Left lung (tissue), 10 donors: Measurements from ENCODE around the gene BCL11B. TPM values are rescaled to one million over a fixed set of nuclear protein-coding genes. Genes with fewer than 3 reads are reported as not detected.

Source experiments
- ATAC-seq: fragments of 200-7000 bp; cut with Tn5 transposase; one replicate; pipeline ENCODE4 v1.9.1; 2020; ENCODE audit warnings: moderate library complexity
- DNase-seq, 4 donors: peaks; one replicate each; pipeline ENCODE4 v3.0.0-alpha.2; 2013 to 2020
- H3K27ac ChIP-seq, 2 donors: fragments of 200-600 bp; sonication (generic) in 1 of 2; one replicate each; pipeline versions ENCODE4 v1.5.0 to v1.8.0; 2020 to 2021
- H3K27me3 ChIP-seq, 2 donors: fragments of 200-600 bp; sonication (generic) in 1 of 2; one replicate each; pipeline versions ENCODE4 v1.5.0 to v1.8.0; 2020 to 2021
- H3K36me3 ChIP-seq, 2 donors: fragments of 200-600 bp; sonication (generic) in 1 of 2; one replicate each; pipeline versions ENCODE4 v1.5.0 to v1.8.0; 2020 to 2021
- H3K4me1 ChIP-seq, 2 donors: fragments of 200-600 bp; one replicate each; pipeline ENCODE4 v1.8.0; 2021
- H3K4me3 ChIP-seq, 2 donors: fragments of 200-600 bp; sonication (generic) in 1 of 2; one replicate each; pipeline versions ENCODE4 v1.5.0 to v1.8.0; 2020 to 2021; ENCODE audit warnings: mild to moderate bottlenecking in 1 of 2
- H3K9me3 ChIP-seq, 2 donors: fragments of 200-600 bp; sonication (generic) in 1 of 2; one replicate each; pipeline versions ENCODE4 v1.5.0 to v1.8.0; 2020 to 2021
- intact Hi-C, 2 donors: fragments of 100-400 bp; cut with DNase I; formaldehyde crosslinking; loops; one replicate each; pipeline versions ENCODE4 v1.11.2 to v1.14.2; 2022
- polyA plus RNA-seq, 6 donors: library from polyadenylated mRNA; unstranded; fragments of 120-200 nt; gene quantifications; one replicate each; pipeline ENCODE4 v1.2.1, GENCODE V29; 2013; ENCODE audit not compliant: insufficient read length in 6 of 6
- total RNA-seq, 2 donors: library from RNA; stranded (reverse); fragmentation: NEBNext Ultra II Directional; extraction: Animal tissue kit (Norgen Biotek cat#: 25700); gene quantifications; one replicate each; pipeline ENCODE4 v1.2.1, GENCODE V29; 2021
- TF ChIP-seq, protein P1 (sequence below), 2 donors: fragments of 200-600 bp; sonication (generic) in 1 of 2; IDR thresholded peaks; one replicate each; pipeline versions ENCODE4 v1.5.0 to v1.8.0; 2021; ENCODE audit warnings: antibody characterized with exemption in 2 of 2
- donor health status: DM: no; HTN: yes; CAD: no.
- donor health status: DM: no; HTN: no; CAD: no.

BCL11B gene
- total and polyA plus RNA-seq, 8 donors = 1.4 to 3.6 (median 3.2) TPM

- Histone ChIP-seq H3K9me3 (no peaks in the 10 kb centered on the region), H3K4me1 (peaks cover 5 to 37% of the 10 kb centered on the region in 2 donors), H3K4me3 (peak overlapping the region in 1 of 2 donors; percentile 36), H3K36me3 (no peaks in the 10 kb centered on the region), H3K27me3 (peaks cover 61 to 100% of the 10 kb centered on the region in 2 donors), H3K27ac (no peak overlapping the region)
- intact Hi-C loops = no loop called here
- DNase-seq (no peak), ATAC-seq (no peak)
- TF ChIP-seq, protein P1, sequence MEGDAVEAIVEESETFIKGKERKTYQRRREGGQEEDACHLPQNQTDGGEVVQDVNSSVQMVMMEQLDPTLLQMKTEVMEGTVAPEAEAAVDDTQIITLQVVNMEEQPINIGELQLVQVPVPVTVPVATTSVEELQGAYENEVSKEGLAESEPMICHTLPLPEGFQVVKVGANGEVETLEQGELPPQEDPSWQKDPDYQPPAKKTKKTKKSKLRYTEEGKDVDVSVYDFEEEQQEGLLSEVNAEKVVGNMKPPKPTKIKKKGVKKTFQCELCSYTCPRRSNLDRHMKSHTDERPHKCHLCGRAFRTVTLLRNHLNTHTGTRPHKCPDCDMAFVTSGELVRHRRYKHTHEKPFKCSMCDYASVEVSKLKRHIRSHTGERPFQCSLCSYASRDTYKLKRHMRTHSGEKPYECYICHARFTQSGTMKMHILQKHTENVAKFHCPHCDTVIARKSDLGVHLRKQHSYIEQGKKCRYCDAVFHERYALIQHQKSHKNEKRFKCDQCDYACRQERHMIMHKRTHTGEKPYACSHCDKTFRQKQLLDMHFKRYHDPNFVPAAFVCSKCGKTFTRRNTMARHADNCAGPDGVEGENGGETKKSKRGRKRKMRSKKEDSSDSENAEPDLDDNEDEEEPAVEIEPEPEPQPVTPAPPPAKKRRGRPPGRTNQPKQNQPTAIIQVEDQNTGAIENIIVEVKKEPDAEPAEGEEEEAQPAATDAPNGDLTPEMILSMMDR (IDR thresholded peaks at IDR 0.05) = no peak
These were observed 3.9 kb downstream of the BCL11B start for GRCh38 chr14:99267837-99268781.

- H3K4me3 ChIP-seq = no peak overlapping the region
- peaks cover 55 to 100% of the 10 kb centered on the region in 2 donors for H3K27me3 ChIP-seq
- intact Hi-C loops = no loop called here
- DNase-seq (no peak), ATAC-seq (no peak)
- no peak overlapping the region for H3K27ac ChIP-seq
- no peaks in the 10 kb centered on the region for H3K36me3 ChIP-seq
- no peaks in the 10 kb centered on the region for H3K9me3 ChIP-seq
- peaks cover 0 to 31% of the 10 kb centered on the region in 2 donors for H3K4me1 ChIP-seq
- TF ChIP-seq, protein P1 (IDR thresholded peaks at IDR 0.05) = no peak
These were observed 4.6 kb downstream of the BCL11B start for GRCh38 chr14:99267381-99267780.

DNA sequence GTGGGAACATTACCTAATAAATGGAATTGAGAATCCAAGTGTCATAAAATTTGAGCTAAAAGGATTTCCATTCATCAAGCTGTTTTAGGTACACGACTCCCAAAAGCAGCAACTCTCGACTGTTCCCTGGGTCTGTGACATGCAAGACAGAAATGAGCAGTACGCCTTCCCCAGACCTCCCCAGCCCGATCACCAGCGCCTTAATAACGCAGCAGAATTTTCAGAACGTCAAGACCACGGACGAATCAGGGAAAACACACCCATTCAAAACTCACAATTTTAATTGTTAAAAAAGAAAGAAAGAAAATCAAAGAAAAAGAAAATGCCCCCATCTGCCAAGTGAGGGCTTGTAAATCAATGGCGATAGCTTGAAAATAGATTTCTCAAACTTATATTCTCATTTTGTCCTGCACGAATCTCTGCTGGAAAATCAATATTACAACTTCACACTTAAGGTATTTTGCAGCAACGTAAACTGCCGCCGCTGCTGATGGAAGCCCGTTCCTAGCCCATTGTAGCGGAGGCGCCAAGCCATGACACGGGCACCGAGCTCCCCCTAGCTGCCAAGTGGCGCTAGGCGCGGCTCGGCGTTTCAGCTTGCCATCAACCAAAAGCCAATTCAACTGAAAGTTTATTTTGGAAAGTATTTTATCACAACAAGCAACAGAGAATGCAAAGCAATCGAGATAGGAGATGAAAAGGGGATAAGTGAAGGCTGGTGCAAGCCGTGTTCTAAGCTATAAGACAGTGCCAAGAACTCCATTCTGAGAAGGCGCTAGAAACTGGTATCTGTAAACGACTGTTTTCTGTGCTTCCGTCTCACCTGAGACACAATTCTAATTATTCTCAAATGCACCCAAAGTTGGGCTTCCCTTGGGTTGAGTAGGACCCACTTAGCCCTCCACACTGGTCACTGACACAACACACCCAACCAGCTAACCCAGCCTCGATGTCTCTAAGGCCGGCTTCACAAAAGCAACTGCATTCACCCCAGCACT is 5.5 kb downstream of the BCL11B start:
- H3K9me3 ChIP-seq = no peaks in the 10 kb centered on the region
- peaks cover 49 to 100% of the 10 kb centered on the region in 2 donors for H3K27me3 ChIP-seq

GRCh38 chr14:99265571-99265970 is 6.4 kb downstream of the BCL11B start:
- H3K4me1 ChIP-seq = peaks cover 0 to 15% of the 10 kb centered on the region in 2 donors
- TF ChIP-seq, protein P1 (IDR thresholded peaks at IDR 0.05) = no peak
- H3K9me3 ChIP-seq = no peaks in the 10 kb centered on the region
- no peaks in the 10 kb centered on the region for H3K36me3 ChIP-seq
- DNase-seq = no peak
- H3K27me3 ChIP-seq = peaks cover 41 to 100% of the 10 kb centered on the region in 2 donors
- intact Hi-C loops = no loop called here
- H3K4me3 ChIP-seq = no peak overlapping the region
- no peak for ATAC-seq
- H3K27ac ChIP-seq = no peak overlapping the region

More for the DNA sequence above, 5.5 kb downstream of the BCL11B start:
- intact Hi-C loops = no loop called here
- DNase-seq = peak; percentile 72 to 94 (median 80)
- H3K36me3 ChIP-seq = no peaks in the 10 kb centered on the region
- no peak overlapping the region for H3K27ac ChIP-seq
- H3K4me3 ChIP-seq = no peak overlapping the region
- H3K4me1 ChIP-seq = peaks cover 0 to 22% of the 10 kb centered on the region in 2 donors
- TF ChIP-seq, protein P1 (IDR thresholded peaks at IDR 0.05) = peak; percentile 94 to 95
- peak; percentile 95 for ATAC-seq
